MM.1S (cell line): Measurements from ENCODE around the gene GABBR1.

Experiments used
- CTCF ChIP-seq: fragments of 300-600 bp; sonication (generic); IDR thresholded peaks from 2 replicates; pipeline ENCODE4 v1.5.1; 2016; ENCODE audit warnings: antibody characterized with exemption, low read length, mixed read lengths
- EZH2phosphoT487 ChIP-seq: fragments of 300-600 bp; sonication (generic); IDR thresholded peaks from 2 replicates; pipeline ENCODE4 v1.6.1; 2018; ENCODE audit warnings: antibody characterized with exemption, low read length

DNA sequence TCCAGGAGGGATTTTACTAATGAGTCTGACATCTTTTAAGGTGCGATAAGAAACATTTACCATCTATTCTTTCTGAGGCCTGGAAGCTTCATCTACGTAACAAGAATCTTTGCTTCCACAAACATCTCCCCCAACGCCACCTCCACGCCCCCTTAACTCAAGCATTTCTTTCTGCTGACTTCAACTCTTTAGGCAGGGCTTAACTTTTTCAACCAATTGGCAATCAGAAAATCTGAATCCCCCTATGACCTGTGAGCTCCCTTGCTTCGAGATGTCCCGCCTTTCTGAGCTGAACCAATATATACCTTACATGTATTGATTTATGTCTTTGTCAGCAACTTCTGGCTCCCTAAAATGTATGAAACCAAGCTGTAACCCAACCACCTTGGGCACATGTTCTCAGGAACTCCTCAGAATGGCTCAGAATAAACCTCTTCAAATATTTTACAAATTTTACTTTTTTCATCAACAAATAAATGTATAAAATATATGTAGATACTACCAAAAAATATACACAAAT, 36.5 kb downstream of the GABBR1 start:
- TF ChIP-seq EZH2phosphoT487 (no peak), CTCF (no peak)
